Neural crest cell (in vitro differentiated cells): Measurements from ENCODE around the gene CPNE5. TPM values are rescaled to one million over a fixed set of nuclear protein-coding genes. Genes with fewer than 3 reads are reported as not detected.
"Not testable (repeated sequence)": the region's sequence is repeated elsewhere in the genome, so short reads cannot be mapped to it uniquely, and the experiment has no call there.

ENCODE experiments used
- DNase-seq: peaks from one replicate; pipeline ENCODE4 v3.0.0; 2021; ENCODE audit warnings: low read depth, mixed read lengths, low spot score
- H3K27ac Mint-ChIP-seq: one replicate; pipeline ENCODE4 v1.8.0; 2021; ENCODE audit warnings: mild to moderate bottlenecking, mixed read lengths; ENCODE audit not compliant: unreplicated experiment
- H3K27me3 Mint-ChIP-seq: 2 replicates; pipeline ENCODE4 v1.8.0; 2021; ENCODE audit warnings: low read depth, mild to moderate bottlenecking, mixed read lengths
- H3K36me3 Mint-ChIP-seq: 2 replicates; pipeline ENCODE4 v1.8.0; 2021; ENCODE audit warnings: low read depth, mild to moderate bottlenecking, mixed read lengths
- H3K4me1 Mint-ChIP-seq: 2 replicates; pipeline ENCODE4 v1.8.0; 2021; ENCODE audit warnings: mixed read lengths
- H3K4me3 Mint-ChIP-seq: one replicate; pipeline ENCODE4 v1.8.0; 2021; ENCODE audit warnings: mild to moderate bottlenecking, mixed read lengths
- H3K9me3 Mint-ChIP-seq: 2 replicates; pipeline ENCODE4 v1.8.0; 2021; ENCODE audit warnings: mixed read lengths
- total RNA-seq: library from RNA; stranded (reverse); gene quantifications from 2 replicates; pipeline ENCODE4 v1.2.1, GENCODE V29; 2021
- TF ChIP-seq, protein P1 (sequence below): fragments of 200-600 bp; sonication (generic); conservative IDR thresholded peaks from 2 replicates; pipeline ENCODE4 v1.5.0; 2021; ENCODE audit warnings: antibody characterized with exemption, mild to moderate bottlenecking

Gene CPNE5
- total RNA-seq, 1 donor from 2014 or later, result 0.54 TPM

GRCh38 chr6:36815962-36816735 lies 23.1 kb downstream of the CPNE5 start:
- TF ChIP-seq, protein P1, sequence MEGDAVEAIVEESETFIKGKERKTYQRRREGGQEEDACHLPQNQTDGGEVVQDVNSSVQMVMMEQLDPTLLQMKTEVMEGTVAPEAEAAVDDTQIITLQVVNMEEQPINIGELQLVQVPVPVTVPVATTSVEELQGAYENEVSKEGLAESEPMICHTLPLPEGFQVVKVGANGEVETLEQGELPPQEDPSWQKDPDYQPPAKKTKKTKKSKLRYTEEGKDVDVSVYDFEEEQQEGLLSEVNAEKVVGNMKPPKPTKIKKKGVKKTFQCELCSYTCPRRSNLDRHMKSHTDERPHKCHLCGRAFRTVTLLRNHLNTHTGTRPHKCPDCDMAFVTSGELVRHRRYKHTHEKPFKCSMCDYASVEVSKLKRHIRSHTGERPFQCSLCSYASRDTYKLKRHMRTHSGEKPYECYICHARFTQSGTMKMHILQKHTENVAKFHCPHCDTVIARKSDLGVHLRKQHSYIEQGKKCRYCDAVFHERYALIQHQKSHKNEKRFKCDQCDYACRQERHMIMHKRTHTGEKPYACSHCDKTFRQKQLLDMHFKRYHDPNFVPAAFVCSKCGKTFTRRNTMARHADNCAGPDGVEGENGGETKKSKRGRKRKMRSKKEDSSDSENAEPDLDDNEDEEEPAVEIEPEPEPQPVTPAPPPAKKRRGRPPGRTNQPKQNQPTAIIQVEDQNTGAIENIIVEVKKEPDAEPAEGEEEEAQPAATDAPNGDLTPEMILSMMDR, result no peak
- H3K27me3 Mint-ChIP-seq, result no peaks in the 10 kb centered on the region
- no peaks in the 10 kb centered on the region for H3K36me3 Mint-ChIP-seq

DNA sequence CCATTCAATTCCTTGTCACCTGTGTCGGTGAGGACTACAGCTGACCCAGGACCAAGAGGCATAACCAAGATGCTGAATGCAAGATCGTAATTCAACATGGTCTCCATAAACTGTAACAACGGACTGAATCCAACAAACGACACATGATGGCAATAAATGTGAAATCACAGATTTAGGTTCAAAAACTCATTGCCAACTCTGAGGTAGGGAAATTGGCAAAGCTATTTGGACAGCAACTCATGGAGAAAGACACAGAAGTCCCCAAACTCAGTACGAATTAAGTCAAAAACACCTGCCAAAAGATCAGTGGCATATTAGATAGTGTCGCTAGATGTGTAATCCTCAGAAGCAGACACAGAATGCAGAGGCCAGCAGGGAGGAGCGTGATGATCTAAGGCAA lies 25.0 kb downstream of the CPNE5 start:
- no peak for DNase-seq
- no peaks in the 10 kb centered on the region for H3K36me3 Mint-ChIP-seq
- no peaks in the 10 kb centered on the region for H3K9me3 Mint-ChIP-seq
- H3K4me1 Mint-ChIP-seq, result peaks cover 14% of the 10 kb centered on the region
- H3K27ac Mint-ChIP-seq, result no peak overlapping the region
- no peaks in the 10 kb centered on the region for H3K27me3 Mint-ChIP-seq
- TF ChIP-seq, protein P1, result no peak
- no peak overlapping the region for H3K4me3 Mint-ChIP-seq

More at GRCh38 chr6:36815962-36816735, 23.1 kb downstream of the CPNE5 start:
- H3K4me1 Mint-ChIP-seq, result peaks cover 22% of the 10 kb centered on the region
- H3K9me3 Mint-ChIP-seq, result no peaks in the 10 kb centered on the region
- H3K4me3 Mint-ChIP-seq, result no peak overlapping the region
- no peak for DNase-seq
- no peak overlapping the region for H3K27ac Mint-ChIP-seq

DNA sequence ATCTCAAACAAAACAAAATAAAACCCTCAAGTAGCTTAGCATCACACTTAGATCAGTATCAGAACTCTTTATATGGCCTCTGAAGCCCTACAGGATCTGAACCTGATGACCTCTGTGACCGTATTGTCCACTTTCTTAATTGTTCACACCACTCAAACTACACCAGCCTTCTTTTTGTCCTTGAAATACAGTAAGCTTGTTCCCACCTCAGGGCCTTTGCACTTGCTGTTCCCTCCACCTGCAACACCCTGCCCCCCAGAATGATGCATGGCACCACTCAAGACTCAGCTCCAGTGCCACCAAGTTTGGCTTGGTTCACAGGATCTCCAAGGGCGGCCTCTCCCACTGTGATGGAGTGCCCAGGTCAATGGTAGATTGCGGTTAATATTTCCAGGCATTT lies 25.7 kb downstream of the CPNE5 start:
- H3K4me3 Mint-ChIP-seq, result no peak overlapping the region
- peak overlapping the region; percentile 67 for H3K27ac Mint-ChIP-seq
- H3K4me1 Mint-ChIP-seq, result peaks cover 14% of the 10 kb centered on the region
- H3K36me3 Mint-ChIP-seq, result no peaks in the 10 kb centered on the region
- no peaks in the 10 kb centered on the region for H3K9me3 Mint-ChIP-seq
- no peaks in the 10 kb centered on the region for H3K27me3 Mint-ChIP-seq
- no peak for DNase-seq
- TF ChIP-seq, protein P1, result no peak

DNA sequence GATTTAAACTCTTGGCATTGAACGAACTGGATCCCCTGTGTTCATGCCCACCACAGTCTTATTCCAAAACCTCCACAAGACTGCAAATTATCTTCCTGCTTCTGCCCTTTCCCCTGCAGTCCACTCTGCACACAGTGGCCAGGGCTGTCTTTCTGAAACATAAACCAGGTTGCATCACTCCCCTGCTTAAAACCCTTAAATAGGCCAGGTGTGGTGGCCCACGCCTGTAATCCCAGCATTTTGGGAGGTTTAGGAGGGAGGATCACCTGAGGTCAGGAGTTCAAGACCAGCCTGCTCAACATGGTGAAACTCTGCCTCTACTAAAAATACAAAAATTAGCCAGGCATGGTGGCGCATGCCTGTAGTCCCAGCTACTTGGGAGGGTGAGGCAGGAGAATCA lies 26.2 kb downstream of the CPNE5 start:
- not testable (repeated sequence) for H3K9me3 Mint-ChIP-seq, H3K4me3 Mint-ChIP-seq, H3K27ac Mint-ChIP-seq, DNase-seq, H3K27me3 Mint-ChIP-seq, H3K36me3 Mint-ChIP-seq
- H3K4me1 Mint-ChIP-seq, result peaks cover 10% of the 10 kb centered on the region

- Mint-ChIP-seq H3K36me3 (no peaks in the 10 kb centered on the region), H3K27ac (peak overlapping the region; percentile 19), H3K4me3 (no peak overlapping the region), H3K9me3 (no peaks in the 10 kb centered on the region), H3K27me3 (no peaks in the 10 kb centered on the region), H3K4me1 (peaks cover 21% of the 10 kb centered on the region)
- TF ChIP-seq, protein P1, result no peak
- no peak for DNase-seq
These were observed 29.1 kb downstream of the CPNE5 start for GRCh38 chr6:36809941-36810803.

DNA sequence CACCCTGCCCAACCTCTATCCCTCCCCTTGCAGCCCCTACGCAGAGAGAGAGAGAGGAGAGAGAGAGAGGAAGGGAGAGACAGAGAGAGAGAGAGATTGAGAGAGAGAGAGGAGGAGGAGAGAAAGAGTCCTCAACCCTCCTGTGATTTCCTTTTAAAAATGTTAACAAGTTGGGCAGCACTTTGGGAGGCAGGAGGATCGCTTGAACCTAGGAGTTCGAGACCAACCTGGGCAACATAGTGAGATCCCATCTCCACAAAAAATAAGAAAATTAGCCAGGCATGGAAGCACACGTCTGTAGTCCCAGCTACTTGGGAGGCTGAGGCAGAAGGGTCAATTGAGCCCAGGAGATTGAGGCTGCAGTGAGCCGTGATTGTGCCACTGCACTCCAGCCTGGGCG lies 30.1 kb downstream of the CPNE5 start:
- TF ChIP-seq, protein P1, result no peak
- H3K4me1 Mint-ChIP-seq, result peaks cover 31% of the 10 kb centered on the region
- no peak overlapping the region for H3K4me3 Mint-ChIP-seq
- no peak for DNase-seq
- no peaks in the 10 kb centered on the region for H3K27me3 Mint-ChIP-seq
- no peaks in the 10 kb centered on the region for H3K9me3 Mint-ChIP-seq
- no peaks in the 10 kb centered on the region for H3K36me3 Mint-ChIP-seq
- H3K27ac Mint-ChIP-seq, result peak overlapping the region; percentile 78
